NCI-H748 (cell line): ENCODE results near the gene EYS.

Experiments used
- DNase-seq: peaks from one replicate; lab custom pipeline; 2025; ENCODE audit not compliant: unreplicated experiment; lab: John Stamatoyannopoulos, UW

Gene EYS

DNA sequence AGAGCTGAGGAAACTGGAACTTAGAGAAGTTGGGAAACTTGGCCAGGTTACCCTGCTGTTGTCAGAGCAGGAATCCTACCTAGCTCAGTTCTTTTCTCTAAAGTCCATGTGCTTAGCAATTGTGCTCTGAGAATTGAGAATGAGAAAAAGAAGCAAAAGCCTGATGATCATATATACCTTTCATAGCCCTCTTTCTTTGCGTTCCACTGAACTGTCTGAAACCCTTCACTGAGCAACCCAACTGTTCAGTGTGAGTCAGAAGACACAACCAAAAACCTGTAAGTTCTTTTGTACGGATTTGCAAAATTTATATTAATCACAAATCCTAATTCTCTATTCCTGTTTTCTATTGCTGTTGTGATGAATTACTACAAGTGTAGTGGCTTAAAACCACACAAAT is 1990.9 kb downstream of the EYS start:
- DNase-seq = no peak

DNA sequence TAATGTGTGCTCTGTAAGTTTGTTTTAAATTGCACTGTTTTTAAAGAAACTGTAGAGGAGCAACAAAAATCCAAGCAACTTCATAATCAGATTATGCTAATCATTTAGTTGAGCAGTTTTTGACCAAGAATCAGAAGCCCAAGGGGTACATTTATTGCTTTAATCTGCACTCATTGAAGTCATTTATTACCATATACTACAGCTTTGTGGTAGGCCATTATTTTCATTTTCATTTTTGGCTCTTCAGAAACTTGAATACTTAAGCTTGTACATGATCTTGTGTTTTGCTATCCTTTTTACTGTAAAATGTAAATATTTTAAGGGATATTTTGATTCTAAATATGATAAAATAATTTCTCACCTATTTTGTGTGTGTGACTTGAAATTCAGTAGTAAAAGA is 1992.9 kb downstream of the EYS start:
- DNase-seq = no peak

DNA sequence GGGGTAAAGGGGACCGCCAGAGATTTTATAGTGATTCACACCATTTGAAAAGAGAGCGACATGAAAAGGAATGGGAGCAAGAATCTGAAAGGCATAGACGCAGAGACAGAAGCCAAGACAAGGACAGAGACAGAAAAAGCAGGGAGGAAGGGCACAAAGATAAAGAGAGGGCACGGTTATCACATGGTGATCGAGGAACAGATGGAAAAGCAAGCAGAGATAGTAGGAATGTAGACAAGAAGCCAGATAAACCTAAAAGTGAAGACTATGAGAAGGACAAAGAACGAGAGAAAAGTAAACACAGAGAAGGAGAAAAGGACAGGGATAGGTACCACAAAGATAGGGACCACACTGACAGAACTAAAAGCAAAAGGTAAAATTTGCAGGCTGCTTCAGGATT is 1993.7 kb downstream of the EYS start:
- no peak for DNase-seq

DNA sequence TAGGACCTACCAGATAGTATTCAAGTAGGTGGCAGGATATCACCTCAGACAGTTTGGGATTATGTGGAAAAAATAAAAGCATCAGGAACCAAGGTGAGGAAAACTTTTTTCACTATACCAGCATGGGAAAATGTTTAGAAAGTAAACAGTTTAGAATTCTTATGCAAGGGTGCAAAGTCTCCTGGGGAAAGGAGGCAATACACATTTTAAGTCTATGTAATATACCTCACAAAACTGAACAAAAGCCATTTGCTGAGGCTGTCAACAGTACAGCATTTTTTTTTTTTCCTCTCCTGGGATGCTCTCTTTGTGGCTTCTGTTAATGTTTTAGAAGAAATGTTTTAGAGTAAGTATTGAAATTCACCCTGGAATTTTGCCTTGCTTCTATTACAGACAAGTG is 1997.9 kb downstream of the EYS start:
- DNase-seq = no peak

DNA sequence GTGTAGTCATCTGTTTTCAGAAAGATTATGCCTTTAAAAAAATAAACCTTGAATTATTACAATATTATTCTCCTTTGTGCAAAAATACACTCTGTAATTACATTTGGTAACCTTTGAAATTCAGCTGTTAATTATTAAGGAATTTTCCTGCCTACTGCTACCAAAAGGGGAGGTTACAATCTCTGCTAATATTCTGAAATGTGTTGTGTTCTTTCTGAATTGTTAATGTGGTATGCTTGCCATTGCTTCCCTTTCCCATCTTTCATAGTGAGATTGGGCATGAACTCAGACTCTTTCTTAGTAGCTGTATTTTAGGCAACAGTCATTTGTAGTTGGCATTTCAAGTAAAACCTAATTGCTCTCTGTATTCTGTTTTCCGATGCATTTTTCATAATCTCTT is 1998.4 kb downstream of the EYS start:
- no peak for DNase-seq

DNA sequence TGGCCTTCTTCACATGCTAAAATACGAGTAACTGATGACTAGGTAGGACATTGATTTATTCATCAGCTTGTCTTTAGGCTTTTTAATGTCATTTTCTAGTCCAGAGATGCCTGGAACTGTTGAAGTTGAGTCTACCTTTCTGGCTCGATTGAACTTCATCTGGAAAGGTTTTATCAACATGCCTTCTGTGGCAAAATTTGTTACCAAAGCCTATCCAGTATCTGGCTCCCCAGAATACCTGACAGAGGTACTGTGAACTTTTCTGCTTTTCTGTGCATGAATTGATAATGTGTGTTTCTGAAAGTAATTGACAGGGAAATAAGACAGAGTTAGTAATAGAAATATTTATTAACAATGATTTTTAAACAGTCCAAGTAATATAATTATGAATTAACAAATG is 2000.4 kb downstream of the EYS start:
- DNase-seq = no peak

DNA sequence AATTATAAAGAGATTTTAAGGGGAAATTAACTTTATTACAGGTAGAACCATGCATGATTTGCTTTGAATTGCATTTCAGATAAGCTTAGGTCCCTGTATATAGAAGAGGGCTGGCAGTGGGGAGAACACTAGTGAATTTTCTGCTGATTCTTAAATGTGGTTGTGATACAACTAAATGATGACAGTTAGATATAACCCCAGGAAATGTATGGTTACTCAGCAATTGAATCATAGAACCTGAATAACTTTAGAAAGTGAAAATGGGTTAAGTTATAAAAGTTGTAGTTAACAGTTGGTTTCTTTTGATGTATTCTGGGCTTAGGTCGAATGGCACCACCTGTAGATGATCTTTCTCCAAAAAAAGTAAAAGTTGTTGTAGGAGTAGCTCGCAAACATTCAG is 2001.3 kb downstream of the EYS start:
- no peak for DNase-seq

DNA sequence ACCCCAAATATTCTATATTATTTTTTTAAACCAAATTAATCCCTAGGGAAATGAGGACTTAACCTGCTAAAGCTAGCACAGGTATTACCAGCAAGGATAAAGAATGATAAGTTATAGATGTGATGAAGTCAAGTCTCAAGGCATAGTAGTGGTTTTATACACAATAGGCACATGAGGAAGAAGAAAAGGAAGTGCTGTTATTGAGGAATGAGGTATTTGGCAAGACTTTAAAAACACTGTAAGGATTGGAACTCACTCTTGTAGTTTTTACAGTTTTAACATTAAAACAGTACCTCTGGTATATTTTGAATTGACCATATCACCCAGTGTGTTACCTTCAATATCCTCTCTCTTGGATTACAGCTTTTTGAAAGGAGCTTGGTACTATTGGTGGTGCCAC is 2016.8 kb downstream of the EYS start:
- no peak for DNase-seq

DNA sequence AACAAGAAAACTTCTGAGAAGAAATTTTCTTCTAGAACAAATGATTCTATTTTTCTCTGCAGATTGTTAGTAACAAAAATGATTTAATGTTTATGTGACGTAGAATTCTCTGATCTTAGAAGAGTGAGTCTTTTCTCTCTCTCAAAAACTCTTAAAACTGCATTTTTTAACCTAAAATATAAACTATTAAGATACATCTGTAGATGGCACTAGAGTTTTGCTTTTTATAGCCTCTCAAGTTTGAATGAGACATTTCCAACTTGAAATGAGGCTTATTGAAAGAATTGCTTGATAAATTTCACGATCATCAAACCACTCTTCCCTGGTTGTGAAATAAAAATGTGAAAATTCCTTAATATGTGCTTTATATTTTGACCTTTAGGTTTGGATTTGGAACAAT is 2017.6 kb downstream of the EYS start:
- no peak for DNase-seq

DNA sequence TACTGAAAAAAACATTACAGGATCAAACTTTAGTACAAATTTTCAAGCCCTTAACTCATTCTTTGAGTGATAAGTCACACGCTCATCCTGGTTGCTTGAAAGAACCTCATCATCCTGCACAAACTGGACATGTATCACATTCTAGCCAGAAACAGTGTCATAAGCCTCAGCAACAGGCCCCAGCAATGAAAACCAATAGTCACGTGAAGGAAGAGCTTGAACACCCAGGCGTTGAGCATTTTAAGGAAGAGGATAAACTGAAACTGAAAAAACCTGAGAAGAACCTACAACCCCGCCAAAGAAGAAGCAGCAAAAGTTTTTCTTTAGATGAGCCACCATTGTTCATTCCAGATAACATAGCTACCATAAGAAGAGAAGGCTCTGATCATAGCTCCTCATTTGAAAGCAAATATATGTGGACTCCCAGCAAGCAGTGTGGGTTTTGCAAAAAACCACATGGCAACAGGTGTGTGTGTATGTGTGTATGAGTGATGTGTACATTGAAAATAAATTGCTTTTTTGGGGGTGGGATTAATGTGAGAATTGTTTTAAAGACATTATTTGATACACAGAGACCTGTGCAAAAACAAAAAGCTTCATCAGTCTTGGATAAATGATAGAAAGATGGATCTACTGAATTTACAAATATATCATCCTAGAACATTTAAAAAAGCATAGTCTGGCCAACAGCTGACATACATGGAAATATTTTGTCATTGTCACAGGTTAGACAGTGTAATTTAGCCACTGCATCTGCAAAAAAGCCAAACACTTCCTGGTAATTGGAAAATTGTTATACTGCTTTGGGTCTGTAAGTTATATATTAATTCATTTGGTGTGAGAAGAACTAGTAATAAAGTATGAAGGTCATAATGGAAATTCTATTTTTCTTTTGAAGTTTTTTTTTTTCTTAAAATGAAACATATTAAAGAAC is 2021.3 kb downstream of the EYS start:
- DNase-seq = no peak

DNA sequence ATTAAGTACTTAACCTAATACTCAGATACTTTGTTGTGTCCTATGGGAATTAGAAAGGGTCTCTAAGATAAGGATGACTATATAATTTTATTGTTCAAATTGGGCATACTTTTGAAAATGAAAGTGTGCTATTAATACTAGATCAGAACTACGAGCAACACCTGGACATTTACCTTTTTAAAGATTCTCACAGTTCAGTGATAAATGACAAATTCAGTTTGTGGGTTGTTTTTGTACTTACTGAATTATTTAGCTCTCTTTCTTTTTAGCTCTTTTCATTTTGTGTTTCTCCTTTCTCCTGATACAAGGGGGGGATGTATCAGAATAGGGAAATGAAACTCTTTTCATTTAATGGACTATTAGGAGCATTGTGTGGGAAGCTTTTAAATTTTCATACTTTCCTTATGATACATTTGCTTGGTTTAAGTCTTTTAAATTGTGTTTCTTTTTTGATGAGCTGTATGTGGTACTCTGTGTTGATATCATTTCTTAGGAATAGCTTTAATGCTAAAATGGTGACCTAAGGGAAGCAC is 2023.9 kb downstream of the EYS start:
- no peak for DNase-seq

DNA sequence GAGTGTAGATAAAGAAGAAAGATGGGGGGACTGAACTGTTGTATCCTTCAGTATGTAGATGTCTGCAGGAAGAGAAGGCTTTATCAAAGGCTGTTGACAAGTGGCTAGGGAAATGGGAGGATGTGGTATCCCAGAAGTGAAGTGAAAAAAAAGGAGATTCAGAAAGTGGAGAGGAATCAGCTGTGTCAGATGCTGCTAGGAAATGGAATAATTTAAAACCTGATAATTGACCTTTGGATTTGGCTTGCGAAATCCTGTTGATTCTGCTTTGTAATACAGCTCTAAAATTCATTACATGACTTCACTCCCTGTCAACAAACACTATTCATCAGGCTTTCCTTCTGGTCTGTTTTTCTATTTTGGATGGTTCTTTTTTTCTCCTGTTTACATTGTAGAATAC is 2029.7 kb downstream of the EYS start:
- DNase-seq = no peak

DNA sequence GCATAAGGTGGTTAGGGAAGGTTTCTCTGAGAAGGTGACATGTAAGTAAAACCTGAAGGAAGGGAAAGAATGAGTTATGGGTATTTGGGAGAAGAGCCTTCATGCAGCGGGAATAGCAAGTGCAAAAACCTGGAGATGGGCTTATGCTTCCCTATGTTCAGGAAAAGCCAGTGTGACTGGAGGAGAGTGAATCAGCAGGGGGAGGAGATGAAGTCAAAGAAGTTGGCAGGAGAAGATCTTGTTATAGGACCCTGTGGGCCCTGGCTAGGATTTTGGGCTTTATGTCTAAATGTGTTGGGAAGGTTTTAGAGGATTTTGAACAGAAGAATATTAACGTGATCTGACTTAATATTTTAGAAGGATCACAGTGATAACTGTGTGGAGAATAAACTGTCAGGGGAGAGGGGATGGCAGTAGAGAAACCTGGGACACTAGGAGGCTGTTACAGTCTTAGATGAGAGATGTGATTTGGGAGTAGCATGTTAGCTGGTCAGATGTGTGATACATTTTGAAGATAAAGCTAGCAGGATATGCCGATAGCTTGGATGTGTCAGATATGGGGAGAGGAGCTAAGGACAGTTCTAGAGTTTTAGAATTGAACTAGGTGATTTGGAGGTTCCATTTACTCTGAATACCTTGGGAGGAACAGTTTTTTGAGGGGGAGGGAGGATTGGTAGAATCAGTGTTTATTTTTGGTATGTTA is 2030.5 kb downstream of the EYS start:
- DNase-seq = no peak

DNA sequence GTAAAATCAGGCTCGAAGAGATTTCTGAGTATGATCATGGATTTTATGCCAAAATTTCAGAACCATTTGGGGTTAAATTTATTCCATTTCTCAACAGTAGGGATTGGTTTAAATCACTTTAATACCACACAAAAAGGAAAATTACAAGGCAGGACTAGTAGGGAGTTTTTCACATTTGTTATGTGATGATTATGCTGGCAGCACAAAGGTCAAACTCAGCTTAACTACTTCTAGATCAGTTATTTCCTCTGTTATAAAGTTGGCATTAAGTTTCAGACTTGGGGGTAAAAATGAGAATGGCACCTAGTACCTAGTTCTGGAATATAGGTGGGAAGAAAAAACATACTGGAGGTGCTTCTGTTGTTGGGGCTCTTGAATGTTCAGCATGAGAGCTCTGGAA is 2031.9 kb downstream of the EYS start:
- no peak for DNase-seq

DNA sequence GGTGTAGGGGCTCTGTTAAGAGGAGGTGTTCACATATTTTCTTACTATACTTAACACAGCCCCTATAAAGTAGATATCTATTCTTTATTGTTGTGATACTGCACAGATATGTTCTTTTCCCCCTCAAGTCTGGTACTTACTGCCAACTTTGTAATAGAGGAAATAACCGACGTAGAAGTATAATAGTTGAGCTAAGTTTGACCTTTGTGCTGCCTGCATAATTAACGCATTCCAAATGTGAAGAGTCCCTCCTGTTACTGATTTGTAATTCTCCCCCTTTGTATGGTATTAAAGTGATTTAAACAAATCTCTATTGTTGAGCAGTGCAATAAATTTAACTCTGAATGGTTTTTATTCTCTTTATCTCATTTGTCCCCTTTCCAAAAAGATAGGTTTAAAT is 2032.4 kb downstream of the EYS start:
- DNase-seq = no peak

DNA sequence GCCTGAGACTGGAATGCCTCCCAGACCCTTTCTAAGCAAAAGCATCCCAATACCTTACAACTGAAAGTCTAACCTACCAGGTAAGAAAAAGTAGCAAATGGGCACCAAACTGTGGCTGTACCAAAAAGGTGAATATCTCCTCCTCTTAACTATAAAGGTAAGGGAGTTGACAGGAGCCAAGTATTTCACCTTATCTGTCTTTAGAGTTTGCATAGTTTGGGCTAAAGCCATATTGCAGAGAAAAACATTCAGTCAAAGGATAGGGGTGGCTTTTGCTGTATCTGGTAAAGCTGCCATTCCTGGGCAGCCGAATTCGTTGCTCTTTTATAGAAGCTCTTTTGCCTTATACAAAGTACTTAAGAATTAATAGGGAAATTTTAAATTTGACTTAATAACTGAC is 2033.3 kb downstream of the EYS start:
- no peak for DNase-seq

DNA sequence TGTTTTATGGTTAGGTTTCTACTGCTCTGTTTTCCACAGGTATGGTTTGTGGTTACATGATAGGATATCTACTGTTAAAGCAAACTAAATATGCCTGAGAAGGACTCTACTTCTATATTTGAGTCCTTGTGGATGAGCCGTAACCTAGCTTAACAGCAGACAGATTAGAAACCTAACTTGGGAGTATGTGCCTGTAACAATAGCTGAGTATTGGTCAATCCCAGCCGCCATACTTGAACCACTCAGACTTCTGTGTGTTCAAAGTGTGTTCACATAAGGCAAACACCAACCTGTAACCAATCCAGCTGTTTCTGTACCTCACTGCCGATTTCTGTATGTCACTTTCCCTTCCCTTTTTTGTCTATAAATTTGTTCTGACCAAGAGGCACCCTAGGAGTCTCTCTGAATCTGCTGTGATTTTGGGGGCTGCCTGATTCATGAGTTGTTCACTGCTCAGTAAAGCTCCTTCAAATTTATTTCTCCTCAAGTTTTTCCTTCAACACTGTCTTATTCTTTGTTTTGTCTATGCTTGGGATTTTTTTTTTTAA is 2034.4 kb downstream of the EYS start:
- DNase-seq = no peak

DNA sequence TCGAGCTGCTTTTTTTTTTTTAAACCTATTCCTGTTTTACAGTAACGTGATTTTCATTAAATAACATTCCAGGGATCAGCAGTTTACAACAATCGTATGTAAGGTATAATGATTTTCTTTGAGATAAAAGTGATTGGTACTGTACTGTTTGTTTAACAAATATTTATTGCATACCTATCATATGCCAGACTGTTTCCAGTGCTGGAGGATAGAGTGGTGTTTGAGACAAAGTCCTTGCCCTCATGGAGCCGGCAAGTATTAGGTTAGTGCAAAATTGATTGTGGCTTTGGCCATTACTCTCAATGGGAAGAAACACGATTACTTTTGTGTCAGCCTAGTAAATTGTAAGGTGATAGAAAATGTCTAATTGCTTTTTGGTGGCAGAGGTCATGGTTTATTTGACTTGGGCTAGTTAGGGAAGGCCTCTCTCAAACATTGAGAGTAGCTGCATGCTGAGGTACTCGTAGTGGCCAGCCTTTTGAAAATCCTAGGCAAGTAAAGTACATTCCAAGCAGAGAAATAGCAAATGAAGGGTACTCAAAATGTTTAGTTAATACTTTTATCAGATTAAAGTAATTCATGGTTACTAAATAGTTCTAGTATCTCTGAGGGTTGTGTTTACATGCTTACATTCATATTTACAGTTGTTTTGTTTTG is 2035.8 kb downstream of the EYS start:
- DNase-seq = no peak
